Natural killer cell (primary cell): ENCODE results near the gene RFXAP. TPM values are rescaled to one million over a fixed set of nuclear protein-coding genes. Genes with fewer than 3 reads are reported as not detected.
"Not testable (repeated sequence)": the region's sequence is repeated elsewhere in the genome, so short reads cannot be mapped to it uniquely, and the experiment has no call there.

Source experiments
- ATAC-seq, 3 donors: fragments of 150-1000 bp in 2 of 3; fragments of 200-7000 bp in 1 of 3; cut with Tn5 transposase; 1 replicate in 1 of 3; 2 replicates in 2 of 3; pipeline ENCODE4 v1.10.0; 2021; ENCODE audit warnings: mild to moderate bottlenecking in 2 of 3, moderate library complexity in 2 of 3
- DNase-seq, 2 donors: peaks; one replicate each; pipeline versions ENCODE4 v3.0.0 to v3.0.0-alpha.2; 2013 to 2021; ENCODE audit warnings: mixed read lengths in 1 of 2
- H3K27ac ChIP-seq: one replicate; pipeline ENCODE4 v1.5.1; 2013; ENCODE audit warnings: mild to moderate bottlenecking, low read length
- H3K27me3 ChIP-seq: one replicate; pipeline ENCODE4 v1.6.1; 2013; ENCODE audit warnings: low read length; ENCODE audit not compliant: control insufficient read depth, insufficient read depth
- H3K36me3 ChIP-seq: one replicate; pipeline ENCODE4 v1.6.1; 2013; ENCODE audit warnings: low read length; ENCODE audit not compliant: control insufficient read depth, insufficient read depth
- H3K4me1 ChIP-seq: one replicate; pipeline ENCODE4 v1.6.1; 2013; ENCODE audit warnings: low read length; ENCODE audit not compliant: control insufficient read depth, insufficient read depth
- H3K4me3 ChIP-seq: one replicate; pipeline ENCODE4 v1.5.1; 2013; ENCODE audit warnings: low read length
- H3K9me3 ChIP-seq: one replicate; pipeline ENCODE4 v1.6.1; 2013; ENCODE audit warnings: low read length; ENCODE audit not compliant: control insufficient read depth, insufficient read depth
- H3K27ac Mint-ChIP-seq, 2 donors: one replicate each; pipeline ENCODE4 v1.8.0; 2022; ENCODE audit warnings: mild to moderate bottlenecking in 2 of 2, mixed read lengths in 2 of 2, moderate library complexity in 1 of 2
- H3K27me3 Mint-ChIP-seq, 2 donors: one replicate each; pipeline ENCODE4 v1.8.0; 2022; ENCODE audit warnings: low read depth in 2 of 2, mixed read lengths in 2 of 2
- H3K36me3 Mint-ChIP-seq: one replicate; pipeline ENCODE4 v1.8.0; 2022; ENCODE audit warnings: mixed read lengths
- H3K4me1 Mint-ChIP-seq, 2 donors: one replicate each; pipeline ENCODE4 v1.8.0; 2022; ENCODE audit warnings: mixed read lengths in 2 of 2
- H3K4me3 Mint-ChIP-seq: one replicate; pipeline ENCODE4 v1.8.0; 2022; ENCODE audit warnings: mild to moderate bottlenecking, moderate library complexity, mixed read lengths
- H3K9me3 Mint-ChIP-seq, 2 donors: one replicate each; pipeline ENCODE4 v1.8.0; 2022; ENCODE audit warnings: mixed read lengths in 2 of 2
- CTCF ChIP-seq: fragments of 200-600 bp; IDR thresholded peaks from one replicate; pipeline ENCODE4 v1.8.0; 2022; ENCODE audit warnings: antibody characterized with exemption
- WGBS: methylation state at CpG from one replicate; pipeline ENCODE4 v1.1.7; 2013; ENCODE audit warnings: missing lambda C conversion rate; ENCODE audit not compliant: insufficient coverage; 5-methylcytosine and 5-hydroxymethylcytosine counted together
- intact Hi-C: fragments of 100-400 bp; cut with micrococcal nuclease; formaldehyde crosslinking; loops from one replicate; pipeline ENCODE4 v1.14.2; 2022
- total RNA-seq, 4 donors: library from RNA; stranded (reverse); fragments of 120-200 nt in 1 of 4; gene quantifications; one replicate each; pipeline versions ENCODE4 v1.2.3 to v1.2.4, GENCODE V29; 2013 to 2022

Gene RFXAP
- total RNA-seq, 3 donors from 2014 or later (not counting 1 experiment from before 2014, with no cell fraction given), result 6.0 to 13.3 (median 11.3) TPM

GRCh38 chr13:36783890-36784289, 35.1 kb upstream of the RFXAP start:
- ATAC-seq (no peak), DNase-seq (no peak)
- Mint-ChIP-seq H3K4me1 (peaks cover 0 to 5% of the 10 kb centered on the region in 2 donors), H3K36me3 (no peaks in the 10 kb centered on the region), H3K4me3 (no peak overlapping the region), H3K27ac (no peak overlapping the region), H3K27me3 (peaks cover 12 to 19% of the 10 kb centered on the region in 2 donors), H3K9me3 (no peaks in the 10 kb centered on the region)
- H3K27ac ChIP-seq, result no peak overlapping the region
- WGBS, result 83% methylated on average over 3 of the region's 3 CpGs
- H3K36me3 ChIP-seq, result no peaks in the 10 kb centered on the region
- no peak overlapping the region for H3K4me3 ChIP-seq
- no peak for TF ChIP-seq CTCF
- peaks cover 5% of the 10 kb centered on the region for H3K4me1 ChIP-seq
- intact Hi-C loops, result no loop called here
- H3K27me3 ChIP-seq, result no peaks in the 10 kb centered on the region
- no peaks in the 10 kb centered on the region for H3K9me3 ChIP-seq

DNA sequence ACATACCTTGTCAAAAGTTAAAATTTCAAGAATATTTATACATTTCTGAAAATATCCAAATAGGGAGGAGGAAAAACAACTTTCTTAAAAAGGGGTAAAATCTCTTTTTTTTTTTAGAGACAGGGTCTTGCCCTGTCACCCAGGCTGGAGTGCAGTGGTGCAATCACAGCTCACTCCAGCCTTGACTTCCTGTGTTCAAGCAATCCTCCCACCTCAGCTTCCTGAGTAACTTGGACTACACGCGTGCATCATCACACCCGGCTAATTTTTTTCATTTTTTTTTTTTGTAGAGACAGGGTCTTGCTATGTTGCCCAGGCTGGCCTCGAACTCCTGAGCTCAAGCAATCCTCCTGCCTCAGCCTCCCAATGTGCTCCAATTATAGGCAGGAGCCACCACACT, 32.8 kb upstream of the RFXAP start:
- ATAC-seq, H3K4me3 ChIP-seq, H3K4me1 Mint-ChIP-seq, H3K36me3 ChIP-seq, H3K27me3 ChIP-seq, intact Hi-C loops, H3K27ac ChIP-seq, H3K36me3 Mint-ChIP-seq, DNase-seq, H3K9me3 ChIP-seq, H3K4me1 ChIP-seq, H3K9me3 Mint-ChIP-seq, H3K27ac Mint-ChIP-seq, H3K4me3 Mint-ChIP-seq: not testable (repeated sequence)
- 17% methylated on average over 4 of the region's 4 CpGs for WGBS
- H3K27me3 Mint-ChIP-seq, result peaks cover 14 to 25% of the 10 kb centered on the region in 2 donors

DNA sequence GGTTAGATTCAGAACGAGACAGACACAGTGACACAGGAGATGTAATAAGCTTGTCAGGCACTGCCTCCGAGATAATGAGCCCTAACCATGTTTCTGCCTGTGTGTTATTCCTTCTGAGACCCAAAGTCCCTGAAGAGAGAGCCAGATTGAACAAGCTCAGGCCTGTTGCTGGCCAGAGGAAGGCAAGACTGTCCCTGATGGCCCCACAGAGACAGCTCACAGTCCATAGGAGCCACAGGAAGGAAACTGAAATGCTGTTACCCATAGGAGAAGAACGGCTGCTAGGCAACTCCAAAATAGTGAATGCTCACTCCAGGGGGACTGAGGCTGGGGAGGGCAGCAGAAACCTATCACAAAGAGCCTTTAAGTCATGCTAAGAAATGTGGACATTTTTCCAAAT, 31.8 kb upstream of the RFXAP start:
- H3K27ac ChIP-seq, result no peak overlapping the region
- DNase-seq, result no peak

GRCh38 chr13:36788276-36788675, 30.7 kb upstream of the RFXAP start:
- intact Hi-C loops, result no loop called here
- no peak for DNase-seq
- H3K36me3 Mint-ChIP-seq, result no peaks in the 10 kb centered on the region
- H3K27ac Mint-ChIP-seq, result no peak overlapping the region
- no peaks in the 10 kb centered on the region for H3K9me3 Mint-ChIP-seq
- H3K27me3 ChIP-seq, result no peaks in the 10 kb centered on the region
- TF ChIP-seq CTCF, result no peak
- H3K27me3 Mint-ChIP-seq, result peaks cover 11 to 14% of the 10 kb centered on the region in 2 donors
- H3K4me3 ChIP-seq, result no peak overlapping the region
- H3K4me1 ChIP-seq, result no peaks in the 10 kb centered on the region
- WGBS, result 88% methylated on average over 4 of the region's 4 CpGs
- no peaks in the 10 kb centered on the region for H3K9me3 ChIP-seq
- H3K4me1 Mint-ChIP-seq, result peaks cover 0 to 5% of the 10 kb centered on the region in 2 donors
- no peaks in the 10 kb centered on the region for H3K36me3 ChIP-seq
- H3K27ac ChIP-seq, result no peak overlapping the region
- H3K4me3 Mint-ChIP-seq, result no peak overlapping the region
- no peak for ATAC-seq

More for the DNA sequence above, 31.8 kb upstream of the RFXAP start:
- ATAC-seq, result no peak
- H3K27ac Mint-ChIP-seq, result no peak overlapping the region
- Histone ChIP-seq H3K9me3 (no peaks in the 10 kb centered on the region), H3K4me1 (no peaks in the 10 kb centered on the region), H3K36me3 (no peaks in the 10 kb centered on the region), H3K27me3 (no peaks in the 10 kb centered on the region), H3K4me3 (no peak overlapping the region)
- intact Hi-C loops, result no loop called here
- peaks cover 0 to 5% of the 10 kb centered on the region in 2 donors for H3K4me1 Mint-ChIP-seq
- peaks cover 14 to 25% of the 10 kb centered on the region in 2 donors for H3K27me3 Mint-ChIP-seq
- H3K36me3 Mint-ChIP-seq, result no peaks in the 10 kb centered on the region
- 52% methylated on average over 3 of the region's 3 CpGs for WGBS
- TF ChIP-seq CTCF, result no peak
- no peaks in the 10 kb centered on the region for H3K9me3 Mint-ChIP-seq
- no peak overlapping the region for H3K4me3 Mint-ChIP-seq
